ENCODE measurements around the gene USP44. TPM values are rescaled to one million over a fixed set of nuclear protein-coding genes. Genes with fewer than 3 reads are reported as not detected.

The USP44 gene
- total and polyA plus RNA-seq, 2 of the 8 experiments (the other 6 are each of a cell fraction or from before 2014, with no cell fraction given) = 129 to 197 TPM

- peak overlapping the region; percentile 57 to 62; a peak in 2 of 4 replicates for H3K4me2 ChIP-seq (ENCODE audit: insufficient read depth in 1 of 2, low read depth in 2 of 2, low read length in 2 of 2)
These were observed 13.3 kb downstream of the USP44 start for GRCh38 chr12:95538006-95538405.

More at GRCh38 chr12:95538006-95538405, 13.3 kb downstream of the USP44 start:
- H3K18ac ChIP-seq (ENCODE audit: extremely low read depth, low read length) = no peak overlapping the region
- no peak overlapping the region for H2BK120ac ChIP-seq (replicated peaks; ENCODE audit: low read depth, low read length)
- H4K20me1 ChIP-seq (replicated peaks in 1 of 2; ENCODE audit: control insufficient read depth in 1 of 2, insufficient read depth in 2 of 2, low read length in 2 of 2) = peaks cover 25 to 26% of the 10 kb centered on the region in 2 experiments
- no peak overlapping the region for H4K5ac ChIP-seq (ENCODE audit: insufficient read length, low read depth, low read length)
- DNase-seq (ENCODE audit: low read depth in 1 of 2, low spot score in 2 of 2) (no peak), FAIRE-seq (no peak)
- WGBS, 2 experiments (ENCODE audit: extremely low coverage in 1 of 2, insufficient coverage in 1 of 2, insufficient read length in 1 of 2, insufficient replicate concordance in 2 of 2, low coverage in 1 of 2, low lambda C conversion rate in 2 of 2, missing lambda C conversion rate in 1 of 2) = 87% methylated on average over 4 of the region's 4 CpGs; no CpG with 5 or more reads in 1 of the 2 experiments
- H3K9me3 ChIP-seq (ENCODE audit: insufficient read depth in 2 of 2, low read depth in 1 of 2, low read length in 1 of 2) = no peaks in the 10 kb centered on the region
- H4K91ac ChIP-seq (replicated peaks; ENCODE audit: insufficient read length, low read length) = no peak overlapping the region
- no peak overlapping the region for H3K4ac ChIP-seq (replicated peaks; ENCODE audit: insufficient read length, low read depth, low read length)
- H3K27ac ChIP-seq (ENCODE audit: low read depth, low read length) = no peak overlapping the region
- no peak overlapping the region for H3K14ac ChIP-seq (ENCODE audit: insufficient read length)
- no peaks in the 10 kb centered on the region; the same call in 1 of the 2 replicates for H3K79me1 ChIP-seq (ENCODE audit: low read depth, low read length)
- H2BK15ac ChIP-seq (ENCODE audit: low read length) = no peak overlapping the region
- no peak overlapping the region for H4K8ac ChIP-seq (ENCODE audit: extremely low read depth, insufficient read depth, low read length)
- no peak overlapping the region; a peak in 1 of 8 replicates for H3K4me3 ChIP-seq (ENCODE audit: extremely low read depth in 1 of 4, insufficient read depth in 2 of 4, low read depth in 3 of 4, low read length in 4 of 4)
- H3K23me2 ChIP-seq (ENCODE audit: low read depth, low read length) = no peaks in the 10 kb centered on the region
- H2BK20ac ChIP-seq (ENCODE audit: low read length) = no peak overlapping the region
- H3K79me2 ChIP-seq (ENCODE audit: control insufficient read depth in 1 of 2, insufficient read depth in 2 of 2, low read length in 2 of 2) = peaks cover 34 to 99% of the 10 kb centered on the region in 2 experiments
- no peak overlapping the region for H3K9ac ChIP-seq (replicated peaks in 1 of 4; ENCODE audit: extremely low read depth in 1 of 4, low read depth in 3 of 4, low read length in 3 of 4)
- no peak overlapping the region for H2AK5ac ChIP-seq (ENCODE audit: low read depth, low read length)
- CTCF ChIA-PET (ENCODE audit: partially characterized antibody) = interaction anchor here (0.6 to 3.6 kb wide), 8 partner anchors 9 to 171 kb away, joined by 3 to 17 read pairs (median 3); no protein-coding TSS in a partner anchor
- H2BK12ac ChIP-seq (ENCODE audit: low read depth, low read length) = no peak overlapping the region
- no peak overlapping the region for H2AFZ ChIP-seq (ENCODE audit: low read length)
- no peak for TF ChIP-seq HDAC2 (IDR thresholded peaks at IDR 0.05; ENCODE audit: borderline replicate concordance in 1 of 2, low read depth in 2 of 2, low read length in 2 of 2)
- TF ChIP-seq SP2 (IDR thresholded peaks at IDR 0.05; ENCODE audit: low read length) = no peak
- TF ChIP-seq CHD1 (IDR thresholded peaks at IDR 0.05; ENCODE audit: low read depth, low read length) = no peak
- no peak for TF ChIP-seq EP300 (IDR thresholded peaks at IDR 0.05; ENCODE audit: borderline replicate concordance in 1 of 2, low read depth in 2 of 2, low read length in 2 of 2)
- TF ChIP-seq ATF3 (IDR thresholded peaks at IDR 0.05; ENCODE audit: insufficient read depth, low read depth, low read length) = no peak
- no peak overlapping the region for H3K23ac ChIP-seq (ENCODE audit: insufficient read length)
- H2BK5ac ChIP-seq (ENCODE audit: low read depth, low read length) = no peak overlapping the region
- peaks cover 5 to 15% (median 11%) of the 10 kb centered on the region in 4 experiments; a peak in 7 of 8 replicates for H3K36me3 ChIP-seq (ENCODE audit: control insufficient read depth in 2 of 4, insufficient read depth in 4 of 4, low read length in 3 of 4)
- H3K56ac ChIP-seq (replicated peaks; ENCODE audit: insufficient read length, low read depth, low read length) = no peak overlapping the region
- POLR2A ChIA-PET (ENCODE audit: partially characterized antibody) = interaction anchor here (1.2 to 4.4 kb wide), 7 partner anchors 10 to 42 kb away, joined by 3 to 29 read pairs (median 6); partner anchors contain the start of gene USP44
- H3K4me1 ChIP-seq (replicated peaks in 1 of 4; ENCODE audit: control insufficient read depth in 3 of 4, insufficient read depth in 4 of 4, low read length in 3 of 4) = peaks cover 0 to 22% (median 15%) of the 10 kb centered on the region in 4 experiments; a peak in 5 of 7 replicates
- H3K27me3 ChIP-seq (replicated peaks in 1 of 4; ENCODE audit: control insufficient read depth in 3 of 4, extremely low read depth in 1 of 4, insufficient read depth in 3 of 4, low read length in 3 of 4) = no peaks in the 10 kb centered on the region
